Neural progenitor cell (in vitro differentiated cells): ENCODE data around the gene AUH. TPM values are rescaled to one million over a fixed set of nuclear protein-coding genes. Genes with fewer than 3 reads are reported as not detected.

ENCODE experiments used
- DNase-seq: peaks from one replicate; pipeline ENCODE4 v3.0.0-alpha.2; 2016; ENCODE audit warnings: low spot score
- H2AFZ ChIP-seq: fragments of 200-600 bp; sonication (generic); replicated peaks from 2 replicates; pipeline ENCODE4 v1.6.1; 2016; ENCODE audit warnings: antibody characterized with exemption
- H3F3A ChIP-seq: fragments of 200-600 bp; sonication (generic); 2 replicates; pipeline ENCODE4 v1.6.1; 2016; ENCODE audit warnings: antibody characterized with exemption, low read depth
- H3K27ac ChIP-seq: fragments of 200-600 bp; sonication (generic); 2 replicates; pipeline ENCODE4 v1.5.1; 2016; ENCODE audit warnings: mild to moderate bottlenecking
- H3K27me3 ChIP-seq: fragments of 200-600 bp; sonication (generic); 2 replicates; pipeline ENCODE4 v1.6.1; 2016; ENCODE audit warnings: mild to moderate bottlenecking, moderate library complexity
- H3K36me3 ChIP-seq: fragments of 200-600 bp; sonication (generic); 2 replicates; pipeline ENCODE4 v1.5.1; 2016
- H3K4me1 ChIP-seq: fragments of 200-600 bp; sonication (generic); 2 replicates; pipeline ENCODE4 v1.6.1; 2016; ENCODE audit warnings: mixed run types
- H3K4me2 ChIP-seq: fragments of 200-600 bp; sonication (generic); 2 replicates; pipeline ENCODE4 v1.6.1; 2016
- H3K4me3 ChIP-seq: fragments of 200-600 bp; sonication (generic); 2 replicates; pipeline ENCODE4 v1.5.1; 2016
- H3K79me2 ChIP-seq: fragments of 200-600 bp; sonication (generic); 2 replicates; pipeline ENCODE4 v1.6.1; 2016; ENCODE audit warnings: low read depth
- H3K9ac ChIP-seq: fragments of 200-600 bp; sonication (generic); 2 replicates; pipeline ENCODE4 v1.6.1; 2016
- H3K9me3 ChIP-seq: fragments of 200-600 bp; sonication (generic); 2 replicates; pipeline ENCODE4 v1.5.1; 2016; ENCODE audit warnings: low read depth
- H4K20me1 ChIP-seq: fragments of 200-600 bp; sonication (generic); 2 replicates; pipeline ENCODE4 v1.6.1; 2016; ENCODE audit warnings: low read depth
- H3K27ac Mint-ChIP-seq: 3 replicates; pipeline ENCODE4 v1.8.0; 2021; ENCODE audit warnings: mixed read lengths
- H3K27me3 Mint-ChIP-seq: 2 replicates; pipeline ENCODE4 v1.8.0; 2022; ENCODE audit warnings: low read depth, mild to moderate bottlenecking, inconsistent platforms, moderate library complexity, mixed read lengths; ENCODE audit not compliant: insufficient read depth
- H3K36me3 Mint-ChIP-seq: 3 replicates; pipeline ENCODE4 v1.8.0; 2021; ENCODE audit warnings: mixed read lengths
- H3K4me1 Mint-ChIP-seq: 3 replicates; pipeline ENCODE4 v1.8.0; 2021; ENCODE audit warnings: mixed read lengths
- H3K4me3 Mint-ChIP-seq: 3 replicates; pipeline ENCODE4 v1.8.0; 2021; ENCODE audit warnings: mild to moderate bottlenecking, moderate library complexity, mixed read lengths
- H3K9me3 Mint-ChIP-seq: 3 replicates; pipeline ENCODE4 v1.8.0; 2020; ENCODE audit warnings: mixed read lengths
- EZH2 ChIP-seq: fragments of 200-600 bp; sonication (generic); IDR thresholded peaks from 2 replicates; pipeline ENCODE4 v1.6.1; 2017; ENCODE audit warnings: antibody characterized with exemption, mild to moderate bottlenecking, moderate library complexity
- EZH2phosphoT487 ChIP-seq: fragments of 200-600 bp; sonication (generic); IDR thresholded peaks from 2 replicates; pipeline ENCODE4 v1.6.1; 2017; ENCODE audit warnings: antibody characterized with exemption
- total RNA-seq: library from RNA; depleted of rRNA; stranded (reverse); fragments of >200 nt; gene quantifications from 2 replicates; pipeline ENCODE4 v1.2.3, GENCODE V29; 2015; ENCODE audit warnings: low replicate concordance
- TF ChIP-seq, protein P1 (sequence below): fragments of 200-600 bp; sonication (generic); IDR thresholded peaks from 2 replicates; pipeline ENCODE4 v1.5.1; 2017; ENCODE audit warnings: antibody characterized with exemption, mild to moderate bottlenecking

The AUH gene
- total RNA-seq, 1 donor from 2014 or later = 17.3 TPM

DNA sequence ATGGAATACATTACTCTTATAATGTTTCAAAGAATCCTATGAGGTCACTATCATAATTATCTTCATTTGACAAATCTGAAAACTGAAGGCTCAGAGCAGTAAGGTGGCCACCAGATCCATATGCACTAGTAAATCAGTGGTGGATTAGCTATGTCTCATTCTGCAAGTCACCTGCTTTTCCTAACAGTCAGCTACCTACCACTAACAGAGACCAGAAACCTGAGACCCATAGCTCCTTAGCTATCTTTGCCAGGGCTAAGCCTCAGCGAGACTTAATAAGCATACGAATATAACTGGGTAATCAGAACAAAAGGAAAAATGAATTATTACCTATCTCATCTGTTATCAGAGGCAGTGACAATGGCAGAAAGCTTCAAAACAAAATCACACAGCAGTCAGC is 118.7 kb downstream of the AUH start:
- no peak for DNase-seq
- Histone ChIP-seq H4K20me1 (no peaks in the 10 kb centered on the region), H3K4me1 (peaks cover 26% of the 10 kb centered on the region), H3K9me3 (no peaks in the 10 kb centered on the region), H3K9ac (no peak overlapping the region), H3K4me2 (no peak overlapping the region), H3K79me2 (no peaks in the 10 kb centered on the region), H3K36me3 (no peaks in the 10 kb centered on the region), H3K27me3 (no peaks in the 10 kb centered on the region), H3K27ac (no peak overlapping the region), H3F3A (no peaks in the 10 kb centered on the region), H2AFZ (no peak overlapping the region), H3K4me3 (no peak overlapping the region)
- Mint-ChIP-seq H3K9me3 (no peaks in the 10 kb centered on the region), H3K27ac (no peak overlapping the region), H3K4me1 (peaks cover 21% of the 10 kb centered on the region), H3K4me3 (no peak overlapping the region), H3K36me3 (no peaks in the 10 kb centered on the region), H3K27me3 (peaks cover 3% of the 10 kb centered on the region)
- TF ChIP-seq, protein P1, sequence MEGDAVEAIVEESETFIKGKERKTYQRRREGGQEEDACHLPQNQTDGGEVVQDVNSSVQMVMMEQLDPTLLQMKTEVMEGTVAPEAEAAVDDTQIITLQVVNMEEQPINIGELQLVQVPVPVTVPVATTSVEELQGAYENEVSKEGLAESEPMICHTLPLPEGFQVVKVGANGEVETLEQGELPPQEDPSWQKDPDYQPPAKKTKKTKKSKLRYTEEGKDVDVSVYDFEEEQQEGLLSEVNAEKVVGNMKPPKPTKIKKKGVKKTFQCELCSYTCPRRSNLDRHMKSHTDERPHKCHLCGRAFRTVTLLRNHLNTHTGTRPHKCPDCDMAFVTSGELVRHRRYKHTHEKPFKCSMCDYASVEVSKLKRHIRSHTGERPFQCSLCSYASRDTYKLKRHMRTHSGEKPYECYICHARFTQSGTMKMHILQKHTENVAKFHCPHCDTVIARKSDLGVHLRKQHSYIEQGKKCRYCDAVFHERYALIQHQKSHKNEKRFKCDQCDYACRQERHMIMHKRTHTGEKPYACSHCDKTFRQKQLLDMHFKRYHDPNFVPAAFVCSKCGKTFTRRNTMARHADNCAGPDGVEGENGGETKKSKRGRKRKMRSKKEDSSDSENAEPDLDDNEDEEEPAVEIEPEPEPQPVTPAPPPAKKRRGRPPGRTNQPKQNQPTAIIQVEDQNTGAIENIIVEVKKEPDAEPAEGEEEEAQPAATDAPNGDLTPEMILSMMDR = no peak
- TF ChIP-seq EZH2phosphoT487 (no peak), EZH2 (no peak)

DNA sequence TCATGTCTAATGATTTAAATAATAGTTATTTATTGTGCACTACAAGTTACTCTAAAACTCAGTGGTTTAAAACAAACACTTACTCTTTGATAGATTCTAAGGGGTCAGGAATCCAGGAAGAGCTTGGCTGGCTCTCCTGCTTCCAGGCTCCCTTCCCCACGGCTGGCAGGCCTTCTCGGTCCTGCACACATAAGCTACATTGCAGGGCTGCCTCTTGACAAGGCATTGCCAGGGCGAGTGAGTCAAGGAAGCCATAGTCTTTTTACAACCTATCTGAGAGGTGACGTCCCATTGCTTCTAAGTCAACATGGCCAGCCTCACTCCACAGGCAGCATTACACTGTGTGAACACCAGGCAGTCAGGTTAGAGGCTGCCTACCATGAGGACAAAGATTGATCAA is 119.8 kb downstream of the AUH start:
- H3K36me3 Mint-ChIP-seq = no peaks in the 10 kb centered on the region
- H3K36me3 ChIP-seq = no peaks in the 10 kb centered on the region
- TF ChIP-seq EZH2 (no peak), EZH2phosphoT487 (no peak)
- TF ChIP-seq, protein P1 = no peak
- no peaks in the 10 kb centered on the region for H4K20me1 ChIP-seq
- H3K27me3 ChIP-seq = no peaks in the 10 kb centered on the region
- peaks cover 15% of the 10 kb centered on the region for H3K4me1 Mint-ChIP-seq
- no peak overlapping the region for H3K9ac ChIP-seq
- no peaks in the 10 kb centered on the region for H3K9me3 ChIP-seq
- no peak overlapping the region for H3K4me3 Mint-ChIP-seq
- no peak overlapping the region for H3K4me2 ChIP-seq
- no peak for DNase-seq
- no peaks in the 10 kb centered on the region for H3K79me2 ChIP-seq
- no peaks in the 10 kb centered on the region for H3F3A ChIP-seq
- H3K27me3 Mint-ChIP-seq = peaks cover 1% of the 10 kb centered on the region
- H3K9me3 Mint-ChIP-seq = no peaks in the 10 kb centered on the region
- peaks cover 17% of the 10 kb centered on the region for H3K4me1 ChIP-seq
- no peak overlapping the region for H2AFZ ChIP-seq
- H3K4me3 ChIP-seq = no peak overlapping the region
- no peak overlapping the region for H3K27ac Mint-ChIP-seq
- no peak overlapping the region for H3K27ac ChIP-seq

DNA sequence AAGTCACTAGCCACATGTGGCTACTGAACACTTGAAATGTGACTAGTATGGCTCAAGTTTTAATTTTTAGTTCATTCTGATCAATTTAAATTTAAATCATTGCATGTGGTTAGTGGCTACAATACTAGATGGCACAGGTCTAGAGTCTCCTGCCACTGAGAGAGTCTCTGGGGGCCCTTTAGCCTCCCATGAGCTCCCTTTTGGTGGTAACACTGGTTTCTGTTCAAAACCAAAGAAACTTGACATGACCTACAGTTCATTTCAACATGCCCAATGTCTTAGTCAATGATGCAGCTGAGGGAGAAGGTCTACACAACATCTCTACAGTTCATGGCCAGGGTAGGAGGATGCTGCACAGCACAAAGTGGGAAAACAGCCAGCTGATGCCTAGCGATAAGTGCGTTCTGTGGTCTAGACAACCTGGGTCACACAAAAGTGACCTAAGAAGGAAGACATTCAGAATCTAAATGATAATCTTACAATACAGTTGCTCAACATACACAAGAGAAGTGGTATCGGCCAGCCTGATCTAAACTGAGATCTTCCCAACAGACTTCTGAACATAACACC is 121.0 kb downstream of the AUH start:
- Mint-ChIP-seq H3K27ac (no peak overlapping the region), H3K9me3 (no peaks in the 10 kb centered on the region), H3K27me3 (no peaks in the 10 kb centered on the region), H3K4me1 (peaks cover 5% of the 10 kb centered on the region), H3K36me3 (no peaks in the 10 kb centered on the region), H3K4me3 (no peak overlapping the region)
- Histone ChIP-seq H3K36me3 (no peaks in the 10 kb centered on the region), H3K27ac (no peak overlapping the region), H3F3A (no peaks in the 10 kb centered on the region), H3K9ac (no peak overlapping the region), H3K4me3 (no peak overlapping the region), H3K4me2 (no peak overlapping the region), H3K9me3 (no peaks in the 10 kb centered on the region), H3K79me2 (no peaks in the 10 kb centered on the region), H2AFZ (no peak overlapping the region), H4K20me1 (no peaks in the 10 kb centered on the region), H3K4me1 (peaks cover 5% of the 10 kb centered on the region), H3K27me3 (no peaks in the 10 kb centered on the region)
- DNase-seq = no peak
- no peak for TF ChIP-seq EZH2
- TF ChIP-seq, protein P1 = no peak
- no peak for TF ChIP-seq EZH2phosphoT487
